ENCODE results near the gene CDC27. TPM values are rescaled to one million over a fixed set of nuclear protein-coding genes. Genes with fewer than 3 reads are reported as not detected.
"Not testable (repeated sequence)": the region's sequence is repeated elsewhere in the genome, so short reads cannot be mapped to it uniquely, and the experiment has no call there.

Gene CDC27
- total RNA-seq, 2 experiments from 2014 or later = 133 to 138 TPM

DNA sequence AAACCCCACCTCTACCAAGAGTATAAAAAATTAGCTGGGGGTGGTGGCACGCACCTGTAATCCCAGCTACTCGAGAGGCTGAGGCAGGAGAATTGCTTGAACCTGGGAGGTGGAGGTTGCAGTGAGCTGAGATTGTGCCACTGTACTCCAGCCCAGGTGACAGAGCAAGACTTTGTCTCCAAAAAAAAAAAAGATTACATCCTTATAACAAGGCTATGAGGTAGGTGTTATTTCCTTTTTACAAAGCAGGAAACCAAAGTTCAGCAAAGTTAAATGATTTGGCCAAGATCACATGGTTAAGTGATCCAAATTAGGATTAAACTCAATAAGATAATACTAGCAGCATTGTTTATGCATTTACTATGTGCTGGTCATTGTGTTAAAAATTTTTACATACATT is 28.2 kb upstream of the CDC27 start:
- H3K4me3 Mint-ChIP-seq; DNase-seq; H3K9me3 Mint-ChIP-seq (ENCODE audit: insufficient read depth); H3K36me3 Mint-ChIP-seq (ENCODE audit: low read depth); CTCF ChIA-PET: not testable (repeated sequence)
- Mint-ChIP-seq H3K27me3 (ENCODE audit: low read depth) (peaks cover 11% of the 10 kb centered on the region), H3K4me1 (ENCODE audit: low read depth) (peaks cover 59% of the 10 kb centered on the region), H3K27ac (peak overlapping the region; percentile 67)
- POLR2A ChIA-PET = interaction anchor here (4.8 kb wide), 1 partner anchor 13 kb away, joined by 19 read pairs; no protein-coding TSS in a partner anchor
- peak; percentile 52 for ATAC-seq

GRCh38 chr17:47216821-47217220 is 27.7 kb upstream of the CDC27 start:
- peak overlapping the region; percentile 67 for H3K27ac Mint-ChIP-seq
- DNase-seq; H3K36me3 Mint-ChIP-seq (ENCODE audit: low read depth); H3K9me3 Mint-ChIP-seq (ENCODE audit: insufficient read depth); ATAC-seq; CTCF ChIA-PET; H3K4me3 Mint-ChIP-seq: not testable (repeated sequence)
- POLR2A ChIA-PET = interaction anchor here (4.8 kb wide), 1 partner anchor 12 kb away, joined by 19 read pairs; no protein-coding TSS in a partner anchor
- H3K27me3 Mint-ChIP-seq (ENCODE audit: low read depth) = peaks cover 14% of the 10 kb centered on the region
- H3K4me1 Mint-ChIP-seq (ENCODE audit: low read depth) = peaks cover 56% of the 10 kb centered on the region

- CTCF ChIA-PET = interaction anchor here (0.9 kb wide), 1 partner anchor 9 kb away, joined by 3 read pairs; no protein-coding TSS in a partner anchor
- Mint-ChIP-seq H3K4me1 (ENCODE audit: low read depth) (peaks cover 38% of the 10 kb centered on the region), H3K27ac (no peak overlapping the region)
Measured at GRCh38 chr17:47214931-47215330, 25.8 kb upstream of the CDC27 start.

DNA sequence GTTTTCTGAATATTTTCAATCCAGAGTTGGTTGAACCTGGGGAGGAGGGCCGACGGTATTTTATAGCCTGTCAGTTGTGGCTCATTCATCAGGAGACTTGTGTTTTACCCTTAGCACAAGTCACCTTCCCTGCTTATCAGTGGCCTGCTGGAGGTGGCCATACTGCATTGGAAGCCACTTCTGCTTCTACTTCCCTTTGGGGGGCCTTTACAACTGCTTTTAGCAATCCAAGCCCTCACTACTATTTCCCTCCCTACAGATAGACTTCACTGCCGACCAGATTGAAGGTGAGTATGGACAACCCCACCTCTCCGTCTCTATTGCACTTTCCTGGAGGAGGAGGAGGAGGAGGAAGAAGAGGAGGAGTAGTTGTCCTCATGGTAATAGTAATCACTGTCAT is 24.4 kb upstream of the CDC27 start:
- ATAC-seq (no peak), DNase-seq (no peak)
- Mint-ChIP-seq H3K9me3 (ENCODE audit: insufficient read depth) (no peaks in the 10 kb centered on the region), H3K36me3 (ENCODE audit: low read depth) (no peaks in the 10 kb centered on the region), H3K27me3 (ENCODE audit: low read depth) (peaks cover 20% of the 10 kb centered on the region), H3K4me1 (ENCODE audit: low read depth) (peaks cover 24% of the 10 kb centered on the region), H3K27ac (no peak overlapping the region), H3K4me3 (no peak overlapping the region)
- ChIA-PET POLR2A (no interaction called here), CTCF (no interaction called here)

More at GRCh38 chr17:47214931-47215330, 25.8 kb upstream of the CDC27 start:
- H3K4me3 Mint-ChIP-seq = no peak overlapping the region
- no peaks in the 10 kb centered on the region for H3K9me3 Mint-ChIP-seq (ENCODE audit: insufficient read depth)
- H3K36me3 Mint-ChIP-seq (ENCODE audit: low read depth) = no peaks in the 10 kb centered on the region
- peaks cover 17% of the 10 kb centered on the region for H3K27me3 Mint-ChIP-seq (ENCODE audit: low read depth)
- DNase-seq (no peak), ATAC-seq (no peak)
- POLR2A ChIA-PET = no interaction called here

GRCh38 chr17:47212458-47212857 is 23.4 kb upstream of the CDC27 start:
- Mint-ChIP-seq H3K27ac (no peak overlapping the region), H3K36me3 (ENCODE audit: low read depth) (no peaks in the 10 kb centered on the region), H3K4me1 (ENCODE audit: low read depth) (peaks cover 19% of the 10 kb centered on the region), H3K4me3 (no peak overlapping the region), H3K9me3 (ENCODE audit: insufficient read depth) (no peaks in the 10 kb centered on the region), H3K27me3 (ENCODE audit: low read depth) (peaks cover 20% of the 10 kb centered on the region)
- ATAC-seq = no peak
- DNase-seq = no peak
- ChIA-PET CTCF (no interaction called here), POLR2A (no interaction called here)

GRCh38 chr17:47210779-47211178 is 21.7 kb upstream of the CDC27 start:
- Mint-ChIP-seq H3K36me3 (ENCODE audit: low read depth) (no peaks in the 10 kb centered on the region), H3K4me3 (no peak overlapping the region), H3K27me3 (ENCODE audit: low read depth) (peaks cover 20% of the 10 kb centered on the region), H3K27ac (no peak overlapping the region), H3K9me3 (ENCODE audit: insufficient read depth) (no peaks in the 10 kb centered on the region), H3K4me1 (ENCODE audit: low read depth) (peaks cover 23% of the 10 kb centered on the region)
- CTCF ChIA-PET = interaction anchor here (1.9 kb wide), 1 partner anchor 18 kb away, joined by 6 read pairs; no protein-coding TSS in a partner anchor
- POLR2A ChIA-PET = no interaction called here
- ATAC-seq (no peak), DNase-seq (no peak)

DNA sequence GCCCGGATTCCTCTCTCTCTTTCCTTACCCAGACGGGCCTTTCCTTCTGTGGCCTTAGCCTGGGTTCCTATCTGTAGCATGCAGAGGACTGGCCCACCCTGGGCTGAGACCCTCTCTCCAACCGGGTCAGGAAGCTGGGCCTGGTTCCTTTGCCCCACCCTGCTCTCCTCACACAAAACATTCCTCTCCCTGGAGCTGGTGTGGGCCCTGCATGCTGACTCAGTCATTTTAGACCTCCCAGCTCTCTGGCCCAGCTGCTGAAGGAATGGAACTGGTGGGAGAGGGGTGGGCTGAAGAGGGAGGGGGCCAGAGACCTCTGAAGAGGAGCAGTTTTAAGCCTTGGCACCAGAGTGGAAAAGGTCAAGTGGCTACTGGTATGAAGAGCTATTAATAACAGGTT is 21.0 kb upstream of the CDC27 start:
- ChIA-PET CTCF (interaction anchor here (1.9 kb wide), 1 partner anchor 19 kb away, joined by 6 read pairs; no protein-coding TSS in a partner anchor), POLR2A (no interaction called here)
- Mint-ChIP-seq H3K9me3 (ENCODE audit: insufficient read depth) (no peaks in the 10 kb centered on the region), H3K27me3 (ENCODE audit: low read depth) (peaks cover 18% of the 10 kb centered on the region), H3K27ac (no peak overlapping the region), H3K36me3 (ENCODE audit: low read depth) (no peaks in the 10 kb centered on the region), H3K4me1 (ENCODE audit: low read depth) (peaks cover 26% of the 10 kb centered on the region), H3K4me3 (no peak overlapping the region)
- no peak for ATAC-seq
- no peak for DNase-seq

- ATAC-seq = no peak
- POLR2A ChIA-PET = no interaction called here
- CTCF ChIA-PET = interaction anchor here (1.0 to 3.1 kb wide), 3 partner anchors 20 to 106 kb away, joined by 3 to 10 read pairs (median 6); no protein-coding TSS in a partner anchor
Measured at GRCh38 chr17:47209499-47209898, 20.4 kb upstream of the CDC27 start.

DNA sequence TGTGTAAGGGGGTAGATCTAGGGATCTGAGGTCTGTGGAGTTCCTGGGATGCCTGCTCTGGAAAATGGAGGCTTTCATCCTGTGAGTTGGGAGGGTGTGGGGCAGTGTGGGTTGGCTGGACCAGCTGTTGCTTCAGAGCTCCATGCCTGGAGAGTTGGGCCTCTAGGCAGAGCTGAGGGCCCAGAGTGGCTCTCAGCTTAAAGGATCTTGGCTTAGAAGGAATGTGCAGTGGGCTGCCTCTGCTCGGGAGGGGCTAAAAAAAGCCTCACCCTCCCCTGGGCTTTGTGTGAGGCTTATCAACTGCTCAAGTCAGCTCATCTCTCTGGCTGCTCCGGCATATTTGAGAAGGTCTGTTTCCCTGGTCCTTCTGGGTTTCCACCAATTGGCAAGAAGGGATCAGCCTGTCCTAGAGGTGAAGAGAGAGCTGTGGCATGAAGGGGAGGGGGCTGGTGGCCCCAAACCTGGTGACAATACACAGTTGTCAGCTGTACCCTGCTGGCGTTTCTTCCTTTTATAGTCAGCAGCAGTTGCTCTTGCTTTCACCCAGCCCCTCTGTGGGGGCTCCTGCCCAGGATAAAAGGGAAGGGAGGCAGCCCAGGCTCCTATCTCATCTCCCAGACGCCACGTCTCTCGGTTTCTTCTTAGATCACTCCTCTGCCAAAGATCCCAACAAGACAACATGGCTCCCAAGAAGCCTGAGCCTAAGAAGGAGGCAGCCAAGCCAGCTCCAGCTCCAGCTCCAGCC is 19.8 kb upstream of the CDC27 start, which contains the start of gene MYL4:
TSS of gene MYL4 (plus strand) at position 605 of the 745 bp plus-strand sequence. CDS start at position 680, 75 bp downstream.
- Mint-ChIP-seq H3K9me3 (ENCODE audit: insufficient read depth) (no peaks in the 10 kb centered on the region), H3K27me3 (ENCODE audit: low read depth) (peaks cover 18% of the 10 kb centered on the region), H3K36me3 (ENCODE audit: low read depth) (no peaks in the 10 kb centered on the region), H3K4me3 (no peak within 1 kb of the TSS), H3K4me1 (ENCODE audit: low read depth) (peaks cover 38% of the 10 kb centered on the region), H3K27ac (peak within 1 kb of the TSS; percentile 27)
- DNase-seq (no peak), ATAC-seq (no peak)
- ChIA-PET POLR2A (no interaction called here), CTCF (interaction anchor here (1.0 to 3.1 kb wide), 2 partner anchors 21 to 107 kb away, joined by 3 to 10 read pairs; no protein-coding TSS in a partner anchor)

More at GRCh38 chr17:47209499-47209898, 20.4 kb upstream of the CDC27 start:
- Mint-ChIP-seq H3K27ac (peak overlapping the region; percentile 27), H3K9me3 (ENCODE audit: insufficient read depth) (no peaks in the 10 kb centered on the region), H3K4me3 (no peak overlapping the region), H3K36me3 (ENCODE audit: low read depth) (no peaks in the 10 kb centered on the region), H3K27me3 (ENCODE audit: low read depth) (peaks cover 18% of the 10 kb centered on the region), H3K4me1 (ENCODE audit: low read depth) (peaks cover 32% of the 10 kb centered on the region)
- no peak for DNase-seq

- POLR2A ChIA-PET = interaction anchor here (0.8 kb wide), 1 partner anchor 14 kb away, joined by 4 read pairs; no protein-coding TSS in a partner anchor
- Mint-ChIP-seq H3K36me3 (ENCODE audit: low read depth) (peaks cover 4% of the 10 kb centered on the region), H3K9me3 (ENCODE audit: insufficient read depth) (no peaks in the 10 kb centered on the region), H3K27ac (no peak overlapping the region), H3K4me3 (no peak overlapping the region), H3K4me1 (ENCODE audit: low read depth) (peaks cover 47% of the 10 kb centered on the region), H3K27me3 (ENCODE audit: low read depth) (peaks cover 10% of the 10 kb centered on the region)
- CTCF ChIA-PET = interaction anchor here (0.7 to 3.1 kb wide), 7 partner anchors 10 to 108 kb away, joined by 3 to 10 read pairs (median 5); partner anchors contain the start of gene CDC27
- peak; percentile 15 for DNase-seq
- ATAC-seq = no peak
Measured at GRCh38 chr17:47207143-47208067, 18.3 kb upstream of the CDC27 start.

DNA sequence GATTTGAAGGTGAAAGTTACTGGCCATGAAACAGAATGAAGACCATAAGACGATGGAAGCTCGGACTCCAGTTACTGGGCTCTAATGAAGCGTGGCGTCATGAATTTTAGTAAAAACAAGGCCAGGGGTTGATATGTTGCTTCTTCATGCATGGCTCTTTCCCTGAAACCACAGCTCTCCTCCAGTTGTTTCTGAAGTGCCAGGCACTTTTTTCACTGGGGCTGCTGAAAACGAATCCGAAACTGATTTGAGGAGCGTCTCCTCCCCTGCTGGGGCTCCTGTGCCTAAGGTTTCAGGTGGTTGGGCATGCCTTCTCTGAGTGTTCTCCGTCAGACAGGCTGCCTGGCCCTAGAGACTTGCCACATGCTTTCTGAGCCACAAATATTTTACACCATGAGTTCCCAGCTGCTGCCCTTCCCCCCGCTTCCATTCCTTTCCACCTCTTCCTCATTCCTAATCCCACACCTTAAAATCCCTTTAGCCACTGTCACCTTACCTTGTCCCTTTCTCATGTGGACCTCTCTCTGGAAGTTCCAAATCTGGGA is 16.4 kb upstream of the CDC27 start:
- ChIA-PET CTCF (interaction anchor here (1.0 to 2.8 kb wide), 7 partner anchors 10 to 49 kb away, joined by 3 to 9 read pairs (median 3); partner anchors contain the start of gene CDC27), POLR2A (interaction anchor here (1.1 to 3.3 kb wide), 3 partner anchors 14 to 119 kb away, joined by 4 to 19 read pairs (median 4); partner anchors contain the start of genes CDC27 and EFCAB13)
- Mint-ChIP-seq H3K36me3 (ENCODE audit: low read depth) (peaks cover 4% of the 10 kb centered on the region), H3K27me3 (ENCODE audit: low read depth) (peaks cover 3% of the 10 kb centered on the region), H3K4me1 (ENCODE audit: low read depth) (peaks cover 53% of the 10 kb centered on the region), H3K9me3 (ENCODE audit: insufficient read depth) (no peaks in the 10 kb centered on the region), H3K27ac (peak overlapping the region; percentile 89), H3K4me3 (peak overlapping the region; percentile 66)
- DNase-seq = peak; percentile 82
- peak; percentile 79 for ATAC-seq

Data from activated CD8-positive, alpha-beta T cell treated with anti-CD3 and anti-CD28 coated beads, Interleukin-2, amount 10 ng/mL, durations not matched to agents 7 days and 5 days (primary cell).